Umbilical cord (tissue), 2 donors: Measurements from ENCODE around the gene SH3PXD2A. TPM values are rescaled to one million over a fixed set of nuclear protein-coding genes. Genes with fewer than 3 reads are reported as not detected.
A peak's percentile ranks its signal among the peaks of the same experiment; 100 is the strongest.
"Not testable (repeated sequence)": the region's sequence is repeated elsewhere in the genome, so short reads cannot be mapped to it uniquely, and the experiment has no call there.

Experiments
- DNase-seq: peaks from one replicate; pipeline ENCODE4 v3.0.0-alpha.2; 2015; ENCODE audit warnings: low spot score
- total RNA-seq: library from RNA; depleted of rRNA; stranded (reverse); fragments of >200 nt; gene quantifications from one replicate; pipeline ENCODE4 v1.2.3, GENCODE V29; 2014; ENCODE audit warnings: low replicate concordance; ENCODE audit not compliant: insufficient read depth

The SH3PXD2A gene
- total RNA-seq, 1 donor from 2014 or later, result 38.3 TPM

DNA sequence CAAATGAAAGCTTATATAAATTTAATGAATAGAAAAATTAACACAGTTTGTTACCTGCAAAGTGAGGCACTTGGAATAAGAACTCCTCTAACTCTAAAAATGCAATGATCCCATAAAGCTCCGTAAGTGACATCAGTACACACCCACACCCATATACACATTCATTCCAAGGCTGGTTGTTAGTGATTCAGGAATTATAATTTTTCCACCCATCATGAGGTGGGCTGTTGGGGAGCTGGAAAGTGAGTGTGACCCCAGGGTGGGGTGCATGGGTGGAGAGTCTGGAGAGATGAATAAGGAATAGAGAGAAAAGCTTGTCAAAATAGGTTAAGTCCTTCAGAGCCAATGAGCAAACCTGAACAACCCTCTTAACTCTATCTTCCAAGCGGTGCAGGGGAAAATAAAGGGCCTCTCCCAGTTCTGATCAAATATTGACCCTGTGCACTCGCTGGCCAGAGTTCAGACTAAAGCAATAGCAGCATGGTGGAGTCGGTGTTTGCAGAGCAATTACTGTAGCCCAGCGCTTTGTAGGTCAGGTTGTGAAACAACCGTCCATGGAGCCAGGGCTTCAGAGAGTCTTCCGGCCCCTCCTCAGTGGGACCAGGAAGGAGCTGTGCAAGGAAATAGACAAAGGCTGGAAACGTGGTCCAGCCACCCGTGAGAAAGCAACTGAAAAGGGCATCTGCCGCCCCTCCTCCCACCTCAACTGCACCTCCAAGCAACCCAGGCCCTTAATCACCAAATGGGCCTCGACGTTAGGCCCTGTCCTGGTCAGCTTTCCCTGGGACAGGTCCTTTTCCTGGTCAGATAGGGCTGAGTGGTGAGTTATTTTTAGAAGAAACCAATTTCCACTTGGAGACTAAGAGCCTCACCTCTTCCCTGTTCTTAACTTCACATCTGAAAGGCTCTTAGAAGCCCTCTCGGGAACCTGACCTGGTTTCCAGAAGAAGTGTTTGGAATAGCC, 61.2 kb downstream of the SH3PXD2A start:
- no peak for DNase-seq

DNA sequence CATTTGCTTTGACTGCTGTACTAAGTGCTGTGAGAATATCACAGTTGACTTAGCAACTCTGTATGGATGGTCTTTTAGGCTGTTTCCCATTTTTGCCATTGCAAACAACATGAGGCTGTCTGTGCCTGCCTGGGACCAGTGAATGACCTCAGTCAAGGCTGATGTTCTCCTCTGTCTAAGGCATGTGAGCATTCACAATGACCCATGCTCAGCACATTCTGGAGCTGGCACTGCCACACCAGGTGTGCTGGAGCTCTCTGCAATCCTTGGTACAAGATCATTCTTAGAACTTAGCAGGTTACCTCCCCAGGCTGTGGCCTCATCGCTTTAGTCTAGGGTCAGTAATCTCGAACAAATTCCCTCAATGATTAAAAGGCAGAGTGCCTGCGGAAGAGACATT, 61.9 kb downstream of the SH3PXD2A start:
- no peak for DNase-seq

DNA sequence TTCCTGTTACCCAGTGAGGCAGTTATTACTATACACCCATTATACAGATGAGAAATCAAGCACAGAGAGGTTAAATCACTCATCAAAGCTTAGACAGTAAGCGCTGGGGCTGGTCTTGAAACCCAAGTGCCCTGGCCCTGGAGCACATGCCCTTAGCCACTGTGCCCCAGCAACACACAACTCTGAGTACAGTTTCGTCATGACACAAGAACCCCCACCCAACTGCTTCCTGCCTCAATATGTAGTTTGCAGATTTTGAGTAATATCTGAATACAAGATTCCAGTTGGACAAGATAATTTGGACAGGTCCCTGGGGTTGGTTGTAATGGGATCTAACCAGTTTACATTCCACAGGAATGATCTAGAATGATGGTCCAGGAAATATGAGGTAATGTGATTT, 62.8 kb downstream of the SH3PXD2A start:
- DNase-seq, result no peak

DNA sequence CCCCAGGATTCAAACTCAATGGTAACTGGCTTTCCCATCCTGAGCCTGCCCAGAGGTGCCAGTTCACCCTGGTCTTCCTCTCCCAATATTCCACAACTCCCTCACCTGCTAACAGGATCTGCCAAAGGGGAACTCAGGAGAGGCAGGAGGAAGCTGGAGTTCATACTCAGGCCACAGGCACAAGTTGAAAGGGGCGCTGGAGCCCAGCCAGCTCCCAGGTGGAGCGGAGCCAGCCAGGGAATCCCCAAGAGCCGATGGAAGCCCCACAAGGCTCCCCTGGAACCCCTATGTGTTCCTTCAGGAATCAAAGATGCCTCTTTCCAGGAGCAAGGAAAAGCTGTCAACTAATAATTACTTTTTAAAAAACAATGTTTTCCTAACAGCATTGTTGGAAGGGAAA, 63.5 kb downstream of the SH3PXD2A start:
- DNase-seq, result no peak

DNA sequence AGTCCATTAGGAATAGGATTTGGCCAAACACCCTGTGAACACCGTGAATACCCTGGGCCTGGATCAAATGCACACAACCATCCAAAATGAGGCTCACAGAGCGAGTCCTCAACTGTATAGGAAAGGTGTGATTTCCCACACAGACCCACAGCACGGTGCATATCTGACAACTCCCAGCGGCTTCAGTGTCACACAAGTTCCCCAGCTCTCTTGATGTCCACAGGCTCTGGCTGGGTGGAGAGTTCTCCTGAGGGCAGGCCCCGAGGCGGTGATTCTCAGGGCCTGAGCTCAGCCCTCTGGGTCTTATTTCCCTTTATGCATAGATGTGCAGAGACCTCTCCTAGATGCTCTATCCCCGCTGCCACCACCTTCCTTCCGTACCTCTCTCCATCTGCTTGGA, 64.1 kb downstream of the SH3PXD2A start:
- DNase-seq, result no peak

DNA sequence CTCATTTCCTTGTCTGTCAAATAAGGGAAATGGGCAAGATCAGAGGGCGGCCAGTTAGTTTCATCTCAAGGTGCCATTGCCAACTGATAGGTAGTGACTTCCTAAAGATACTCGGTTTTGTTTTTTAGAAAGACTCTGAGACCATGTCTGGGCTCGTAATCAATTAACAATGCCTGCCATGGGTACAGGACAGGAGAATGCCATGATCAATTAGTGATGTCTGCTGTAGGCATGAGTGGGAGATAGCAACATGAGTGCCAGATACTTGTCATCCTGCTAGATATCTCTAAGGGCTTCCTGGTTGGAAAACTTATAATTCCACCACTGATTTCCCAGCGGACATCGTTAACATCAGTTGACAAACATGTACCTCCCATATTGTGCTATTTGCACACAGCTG, 64.8 kb downstream of the SH3PXD2A start:
- no peak for DNase-seq

DNA sequence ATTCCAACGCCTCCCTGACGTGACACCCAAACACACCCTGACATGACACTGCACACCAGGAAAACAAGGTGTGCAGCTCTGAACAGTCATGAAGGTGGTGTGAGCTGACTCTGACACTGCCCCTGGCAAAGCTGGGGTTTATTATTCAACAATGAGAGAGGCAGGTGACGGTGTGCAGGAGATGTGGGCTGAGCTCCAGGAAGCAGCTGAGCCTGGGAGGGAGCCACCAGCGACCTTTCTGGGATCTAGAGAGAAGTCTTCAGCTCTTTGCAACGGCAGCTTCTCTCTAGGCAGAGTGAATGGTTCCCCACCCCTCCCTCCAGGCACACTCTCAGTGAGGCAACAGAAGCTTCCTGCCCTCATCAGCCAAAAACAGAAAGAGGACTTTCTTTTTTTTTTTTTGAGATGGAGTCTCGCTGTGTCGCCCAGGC, 65.6 kb downstream of the SH3PXD2A start:
- peak; percentile 57 for DNase-seq

DNA sequence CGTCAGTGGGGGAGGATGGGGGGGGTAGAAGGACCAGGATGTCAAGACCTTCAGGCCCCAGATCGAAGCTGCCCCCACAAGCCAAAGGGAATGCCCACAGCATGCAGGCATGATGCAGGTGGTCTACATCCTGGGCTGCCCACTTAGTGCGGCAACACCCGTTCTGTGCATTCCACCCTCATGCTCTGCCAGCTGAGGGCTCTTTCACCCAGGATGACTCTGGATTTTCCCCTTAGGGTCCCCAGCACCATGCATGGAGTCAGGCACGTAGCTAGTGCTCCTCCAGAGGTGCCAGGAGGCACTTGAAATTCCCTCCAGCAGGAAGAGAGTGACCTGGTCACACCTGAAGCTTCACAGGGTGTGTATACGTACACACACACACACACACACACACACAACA, 66.2 kb downstream of the SH3PXD2A start:
- no peak for DNase-seq

DNA sequence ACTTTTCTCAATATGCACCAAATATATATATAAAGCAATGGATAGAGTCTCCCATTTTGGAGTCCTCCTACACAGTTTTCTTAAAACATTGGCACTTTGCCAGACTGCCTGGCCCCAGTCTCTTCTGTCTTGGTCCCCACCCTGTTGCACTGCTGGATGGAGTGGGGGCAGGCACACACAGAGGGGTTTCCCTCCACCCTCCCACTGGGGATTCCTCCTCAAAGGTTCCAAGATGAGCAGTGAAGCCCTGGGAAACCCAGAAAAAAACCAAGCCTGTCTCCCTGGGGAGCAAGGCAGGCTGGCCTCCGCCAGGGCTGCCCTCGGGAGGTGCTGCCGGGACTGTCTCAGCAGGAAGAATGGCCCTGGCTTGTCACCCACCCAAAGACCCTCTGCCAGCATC, 68.0 kb downstream of the SH3PXD2A start:
- no peak for DNase-seq

DNA sequence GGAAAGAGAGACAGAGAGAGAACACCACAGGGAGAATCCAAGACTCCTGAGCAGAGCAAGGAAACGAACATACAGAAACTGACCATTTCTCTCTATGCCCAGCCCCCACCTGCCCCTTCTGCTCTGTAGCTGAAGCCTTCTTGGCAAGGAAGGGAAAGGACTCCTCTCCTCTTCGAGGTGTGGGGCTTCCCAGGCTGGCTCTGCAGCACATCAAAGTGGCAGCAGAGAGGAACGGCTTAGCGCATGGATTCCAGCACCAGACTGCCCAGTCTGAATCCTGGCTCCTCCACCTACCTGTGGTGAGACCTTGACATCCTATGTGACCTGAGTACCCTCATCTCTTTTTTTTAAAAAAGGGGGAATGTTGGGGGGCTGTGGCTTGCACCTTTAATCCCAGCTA, 69.4 kb downstream of the SH3PXD2A start:
- DNase-seq, result no peak

DNA sequence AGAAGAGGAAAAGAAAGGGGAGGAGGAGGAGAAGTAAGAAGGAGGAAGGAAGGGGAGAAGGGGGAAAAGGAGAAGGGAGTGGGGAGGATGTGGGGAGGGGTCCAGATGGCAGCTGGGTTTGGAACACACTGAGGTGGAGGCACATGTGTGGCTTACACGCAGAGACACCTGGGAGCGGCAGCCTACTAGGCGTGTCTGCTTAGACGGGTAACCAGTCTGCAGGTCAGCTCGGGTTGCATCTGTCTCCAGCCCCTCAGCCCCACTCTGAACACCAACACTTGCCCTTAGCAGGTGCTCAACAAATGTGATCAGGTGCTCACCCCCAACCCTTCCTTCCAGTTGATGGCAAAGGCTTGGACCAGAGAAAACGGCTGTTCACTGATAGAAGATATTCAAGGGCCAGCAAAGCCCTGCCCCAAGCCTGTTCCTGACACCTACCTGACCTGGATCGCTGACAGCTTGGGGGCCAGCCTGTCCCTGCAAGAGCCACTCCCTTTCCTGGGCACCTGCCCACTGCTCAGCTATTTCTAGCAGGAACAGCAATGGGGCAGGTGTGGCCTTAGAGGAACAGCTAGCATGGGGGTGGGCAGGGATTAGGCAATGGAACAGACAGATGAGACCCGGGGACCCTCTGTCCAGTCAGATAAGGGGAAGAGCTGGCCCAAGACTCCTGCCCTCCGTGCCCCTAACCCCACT, 70.5 kb downstream of the SH3PXD2A start:
- DNase-seq, result no peak

DNA sequence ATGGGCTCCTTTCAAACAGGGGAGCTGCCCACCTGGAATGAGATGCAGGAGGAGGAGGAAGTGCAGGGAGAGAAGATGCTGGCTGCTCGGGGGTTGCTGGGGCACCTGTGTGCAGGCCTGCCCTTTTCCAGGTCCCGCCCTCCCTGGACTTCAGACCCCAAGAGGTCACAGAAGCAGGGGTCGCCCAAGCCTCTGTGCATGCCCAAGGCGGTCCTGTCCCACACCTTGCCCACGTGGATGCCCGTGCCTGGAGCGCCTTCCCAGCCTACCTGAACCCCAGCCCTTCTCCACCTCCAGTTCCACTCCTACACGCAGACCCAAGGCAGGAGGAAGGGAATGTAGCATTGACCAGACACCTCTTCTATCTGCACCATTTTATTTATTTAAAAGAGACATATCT, 71.3 kb downstream of the SH3PXD2A start:
- no peak for DNase-seq

DNA sequence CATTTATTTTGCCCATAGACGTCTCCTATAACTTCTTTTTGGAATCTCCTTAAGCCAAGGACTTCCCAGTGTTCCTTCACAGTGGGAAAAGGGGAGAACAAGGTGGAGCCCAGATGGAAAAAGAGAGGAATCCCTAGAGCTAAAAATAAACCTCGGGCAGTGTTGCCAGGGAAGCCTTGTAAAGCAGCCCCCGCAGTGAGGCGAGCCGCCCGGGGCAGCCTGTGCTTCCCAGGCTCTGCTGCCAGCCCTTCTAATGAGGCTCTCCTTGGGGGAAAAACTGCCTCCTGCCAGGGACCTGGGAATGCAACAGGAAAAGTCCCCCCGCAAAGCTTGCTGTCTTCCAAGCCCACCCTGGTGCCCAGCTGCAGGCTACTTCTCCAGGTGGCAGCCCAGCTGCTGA, 71.7 kb downstream of the SH3PXD2A start:
- peak; percentile 64 for DNase-seq

DNA sequence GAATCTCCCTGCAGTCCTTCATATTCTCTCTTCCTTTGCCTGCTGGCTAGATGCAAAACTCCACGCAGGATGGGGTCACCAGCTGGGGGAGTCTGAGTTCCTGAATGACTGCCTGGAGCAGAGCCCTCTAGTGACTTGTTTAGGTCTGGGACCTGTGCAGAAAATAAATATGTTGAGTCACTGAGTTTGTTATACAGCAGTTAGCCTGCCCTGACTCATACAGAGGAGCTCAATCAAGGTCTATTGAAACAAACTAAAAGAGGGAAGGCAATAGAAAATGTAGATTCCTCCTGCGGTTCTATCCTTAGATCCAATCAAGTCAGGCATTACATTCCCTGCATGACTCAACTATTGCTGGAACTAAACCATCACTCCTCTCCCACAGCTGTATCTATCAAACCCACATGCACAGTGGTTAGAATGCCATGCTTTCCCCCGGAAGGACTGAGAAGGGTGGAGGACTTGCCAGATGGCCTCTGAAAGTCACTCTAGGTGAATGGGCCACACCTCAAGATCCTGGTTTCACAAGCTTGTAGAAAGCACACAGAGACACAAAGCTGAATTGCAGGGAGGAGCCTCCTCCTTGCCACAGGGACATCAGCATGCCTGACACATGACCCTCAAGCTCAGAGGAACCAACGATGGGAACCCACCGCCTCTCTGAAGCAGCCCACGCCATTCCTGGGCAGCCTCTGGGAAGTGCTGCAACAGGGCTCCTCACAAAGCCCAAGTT, 73.9 kb downstream of the SH3PXD2A start:
- no peak for DNase-seq

DNA sequence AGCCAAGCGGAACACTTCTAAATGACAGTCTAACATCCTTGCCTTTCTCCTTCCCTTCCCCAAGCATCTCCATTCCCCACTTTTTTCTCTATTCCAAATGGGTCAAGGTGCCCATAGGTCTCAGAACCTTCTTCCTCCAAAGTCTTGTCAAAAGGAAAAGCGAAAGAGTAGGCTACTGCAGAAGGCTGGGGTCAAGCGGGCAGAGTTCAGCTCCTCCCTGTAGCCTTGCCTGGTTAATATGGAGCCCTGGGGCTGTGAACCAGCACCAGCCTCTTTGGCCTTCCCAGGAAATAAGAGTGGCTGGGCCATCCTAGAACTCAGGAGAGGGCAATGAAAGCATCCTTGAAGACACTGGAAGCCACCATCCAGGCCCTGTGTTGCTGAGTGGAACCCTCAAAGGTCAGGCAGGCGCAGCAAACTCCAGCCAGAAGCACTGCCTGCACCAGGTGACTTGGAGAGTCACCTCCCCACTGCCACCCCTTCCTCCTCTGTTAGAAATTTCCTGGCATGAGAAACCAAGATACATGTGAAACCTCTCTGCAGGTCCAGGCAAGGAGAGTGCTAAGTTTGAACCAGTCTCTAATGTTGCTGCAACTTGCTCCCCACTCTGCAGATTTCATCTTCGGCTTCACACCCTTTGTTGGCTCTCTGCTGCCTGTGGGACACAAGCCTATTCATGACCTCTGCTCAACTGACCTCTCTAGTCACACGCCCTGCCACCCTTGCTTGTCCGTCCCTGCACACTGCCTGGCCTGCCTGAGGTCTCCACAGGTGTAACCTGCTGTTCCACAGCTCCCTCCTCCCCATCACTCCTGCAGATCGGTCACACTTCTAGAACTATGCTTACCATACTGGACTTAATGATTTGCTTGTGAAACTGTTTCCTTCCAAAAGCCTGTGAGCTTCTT, 74.9 kb downstream of the SH3PXD2A start:
- DNase-seq, result no peak

DNA sequence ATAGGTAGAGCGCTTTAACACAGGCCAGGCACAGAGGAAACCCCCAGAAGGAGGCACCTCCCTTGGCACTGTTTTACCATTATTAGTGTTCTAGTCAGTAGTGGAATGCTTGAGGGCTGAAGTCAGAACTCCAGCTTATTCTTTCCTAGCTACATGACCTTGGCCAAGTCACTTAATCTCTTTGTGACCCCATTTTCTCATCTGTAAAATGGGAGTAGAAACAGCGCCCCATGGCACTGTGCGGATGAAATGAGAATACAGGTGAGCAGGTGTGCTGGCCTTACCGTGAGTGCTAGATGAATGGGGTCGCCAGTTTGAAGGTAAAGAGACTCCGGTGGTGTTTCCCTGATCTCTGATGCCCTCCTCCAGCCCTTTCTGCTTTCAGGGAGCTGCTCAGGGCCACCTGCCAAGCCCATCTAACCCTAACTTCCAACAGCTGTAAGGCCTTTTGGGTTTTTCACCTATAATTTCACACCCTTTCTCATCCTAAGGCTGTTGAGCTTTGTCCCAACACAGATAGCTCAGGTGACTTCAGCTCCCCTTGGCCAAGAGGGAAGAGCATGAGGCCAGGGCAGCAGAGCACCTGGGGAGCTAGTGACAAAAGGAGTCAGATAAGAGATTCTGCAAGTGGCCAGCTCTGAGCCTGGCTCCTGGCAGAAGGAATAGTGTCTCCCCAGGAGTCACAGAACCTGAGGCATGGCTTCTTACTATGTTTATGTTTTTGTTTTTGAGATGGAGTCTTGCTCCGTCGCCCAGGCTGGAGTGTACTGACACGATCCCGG, 76.8 kb downstream of the SH3PXD2A start:
- no peak for DNase-seq

DNA sequence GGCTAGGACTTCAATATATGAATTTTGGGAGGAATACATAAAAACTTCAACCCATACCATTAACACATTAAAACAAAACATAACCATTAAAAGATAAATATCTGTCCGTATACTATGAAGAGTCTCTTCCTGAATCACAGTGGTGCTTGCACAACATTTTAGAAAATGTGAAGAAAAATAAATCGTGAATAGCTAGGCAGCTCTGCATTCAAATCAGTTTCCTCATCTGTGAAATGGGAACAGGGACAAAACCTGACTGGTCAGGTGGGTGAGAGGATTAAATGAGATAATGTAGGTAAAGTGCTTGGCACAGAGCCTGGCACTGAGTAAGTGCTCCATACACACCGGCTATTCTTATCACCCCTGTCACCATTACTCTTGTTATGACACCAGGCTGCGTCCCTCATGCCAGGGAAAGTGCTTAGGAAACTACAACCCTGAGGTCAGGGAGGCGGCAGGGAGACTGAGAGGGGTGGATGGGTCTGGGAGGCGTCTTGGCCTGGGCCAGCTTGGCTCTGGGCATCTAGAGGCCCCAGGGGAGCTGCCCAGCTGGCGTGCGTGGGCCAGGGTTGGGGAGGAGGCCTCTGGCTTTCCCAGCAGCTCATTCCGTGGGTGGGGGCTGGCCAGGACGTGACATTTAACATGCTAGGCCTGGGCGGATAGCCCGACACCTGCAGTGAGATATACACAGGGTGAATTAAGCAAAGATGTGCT, 78.3 kb downstream of the SH3PXD2A start:
- DNase-seq, result no peak

DNA sequence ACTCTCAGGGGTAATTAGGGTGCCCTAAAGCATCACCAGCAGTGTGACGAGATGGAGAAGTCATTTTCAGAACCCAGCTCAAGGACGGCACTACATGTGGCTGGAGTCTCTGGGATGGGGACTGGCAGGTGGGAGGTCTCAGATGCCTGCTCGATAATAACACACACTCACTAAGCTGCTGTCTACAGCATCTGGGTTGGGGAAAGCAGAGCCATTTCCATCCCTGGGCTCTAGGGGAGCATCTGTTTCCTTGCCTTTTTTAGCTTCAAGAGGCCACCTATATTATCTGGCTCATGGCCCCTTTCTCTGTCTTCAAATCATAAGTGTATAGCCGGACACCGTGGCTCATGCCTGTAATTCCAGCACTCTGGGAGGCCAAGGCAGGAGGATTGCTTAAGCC, 79.6 kb downstream of the SH3PXD2A start:
- no peak for DNase-seq

DNA sequence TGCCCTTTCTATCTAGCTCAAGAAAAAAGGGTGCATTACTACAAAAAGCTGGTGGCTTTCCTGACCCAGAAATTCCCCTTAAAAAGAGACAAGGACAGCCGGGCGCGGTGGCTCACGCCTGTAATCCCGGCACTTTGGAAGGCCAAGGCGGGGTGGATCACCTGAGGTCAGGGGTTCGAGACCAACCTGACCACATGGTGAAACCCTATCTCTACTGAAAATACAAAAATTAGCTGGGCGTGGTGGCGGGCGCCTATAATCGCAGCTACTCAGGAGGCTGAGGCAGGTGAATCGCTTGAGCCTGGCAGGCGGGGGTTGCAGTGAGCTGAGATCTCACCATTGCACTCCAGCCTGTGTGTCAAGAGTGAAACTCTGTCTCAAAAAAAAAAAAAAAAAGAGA, 82.5 kb downstream of the SH3PXD2A start:
- DNase-seq, result not testable (repeated sequence)
